ENCODE measurements around the gene ATXN1.

Gene ATXN1

GRCh38 chr6:16425881-16426615 is 335.2 kb downstream of the ATXN1 start:
- H3K36me3 ChIP-seq (ENCODE audit: insufficient read depth, low read length), result no peaks in the 10 kb centered on the region
- H3K9ac ChIP-seq (ENCODE audit: low read length), result no peak overlapping the region
- no peak overlapping the region for H3K4me3 ChIP-seq (ENCODE audit: low read depth in 1 of 2, low read length in 2 of 2)
- no peaks in the 10 kb centered on the region for H3K9me3 ChIP-seq (ENCODE audit: low read length)
- no peaks in the 10 kb centered on the region for H3K27me3 ChIP-seq (ENCODE audit: control insufficient read depth in 1 of 2, insufficient read depth in 2 of 2, low read length in 2 of 2)
- H3K4me1 ChIP-seq (ENCODE audit: insufficient read depth, low read length), result peaks cover 18% of the 10 kb centered on the region
- H3K27ac ChIP-seq (ENCODE audit: low read depth, low read length), result no peak overlapping the region

GRCh38 chr6:16421462-16421960 is 339.7 kb downstream of the ATXN1 start:
- H3K4me3 ChIP-seq (ENCODE audit: low read depth in 1 of 2, low read length in 2 of 2), result no peak overlapping the region
- H3K9me3 ChIP-seq (ENCODE audit: low read length), result no peaks in the 10 kb centered on the region
- peaks cover 19% of the 10 kb centered on the region for H3K4me1 ChIP-seq (ENCODE audit: insufficient read depth, low read length)
- no peaks in the 10 kb centered on the region for H3K36me3 ChIP-seq (ENCODE audit: insufficient read depth, low read length)
- H3K27me3 ChIP-seq (ENCODE audit: control insufficient read depth in 1 of 2, insufficient read depth in 2 of 2, low read length in 2 of 2), result no peaks in the 10 kb centered on the region
- H3K27ac ChIP-seq (ENCODE audit: low read depth, low read length), result no peak overlapping the region
- H3K9ac ChIP-seq (ENCODE audit: low read length), result no peak overlapping the region

GRCh38 chr6:16420715-16421461 is 340.4 kb downstream of the ATXN1 start:
- Histone ChIP-seq H3K27ac (ENCODE audit: low read depth, low read length) (no peak overlapping the region), H3K36me3 (ENCODE audit: insufficient read depth, low read length) (no peaks in the 10 kb centered on the region), H3K9me3 (ENCODE audit: low read length) (no peaks in the 10 kb centered on the region), H3K9ac (ENCODE audit: low read length) (no peak overlapping the region), H3K4me3 (ENCODE audit: low read depth in 1 of 2, low read length in 2 of 2) (no peak overlapping the region), H3K4me1 (ENCODE audit: insufficient read depth, low read length) (peaks cover 19% of the 10 kb centered on the region), H3K27me3 (ENCODE audit: control insufficient read depth in 1 of 2, insufficient read depth in 2 of 2, low read length in 2 of 2) (no peaks in the 10 kb centered on the region)

- Histone ChIP-seq H3K27ac (ENCODE audit: low read depth, low read length) (no peak overlapping the region), H3K9me3 (ENCODE audit: low read length) (no peaks in the 10 kb centered on the region), H3K36me3 (ENCODE audit: insufficient read depth, low read length) (no peaks in the 10 kb centered on the region), H3K4me1 (ENCODE audit: insufficient read depth, low read length) (peaks cover 19% of the 10 kb centered on the region), H3K27me3 (ENCODE audit: control insufficient read depth in 1 of 2, insufficient read depth in 2 of 2, low read length in 2 of 2) (no peaks in the 10 kb centered on the region), H3K9ac (ENCODE audit: low read length) (no peak overlapping the region), H3K4me3 (ENCODE audit: low read depth in 1 of 2, low read length in 2 of 2) (no peak overlapping the region)
Measured at GRCh38 chr6:16420337-16420714, 340.9 kb downstream of the ATXN1 start.

- Histone ChIP-seq H3K27ac (ENCODE audit: low read depth, low read length) (no peak overlapping the region), H3K9ac (ENCODE audit: low read length) (no peak overlapping the region)
Measured at GRCh38 chr6:16419636-16420336, 341.5 kb downstream of the ATXN1 start.

GRCh38 chr6:16418151-16418550 is 343.1 kb downstream of the ATXN1 start:
- no peak overlapping the region for H3K4me3 ChIP-seq (ENCODE audit: low read depth in 1 of 2, low read length in 2 of 2)
- H3K36me3 ChIP-seq (ENCODE audit: insufficient read depth, low read length), result no peaks in the 10 kb centered on the region
- no peak overlapping the region for H3K9ac ChIP-seq (ENCODE audit: low read length)
- peaks cover 21% of the 10 kb centered on the region for H3K4me1 ChIP-seq (ENCODE audit: insufficient read depth, low read length)
- no peak overlapping the region for H3K27ac ChIP-seq (ENCODE audit: low read depth, low read length)
- no peaks in the 10 kb centered on the region for H3K9me3 ChIP-seq (ENCODE audit: low read length)
- H3K27me3 ChIP-seq (ENCODE audit: control insufficient read depth in 1 of 2, insufficient read depth in 2 of 2, low read length in 2 of 2), result no peaks in the 10 kb centered on the region

More at GRCh38 chr6:16419636-16420336, 341.5 kb downstream of the ATXN1 start:
- H3K36me3 ChIP-seq (ENCODE audit: insufficient read depth, low read length), result no peaks in the 10 kb centered on the region
- no peak overlapping the region for H3K4me3 ChIP-seq (ENCODE audit: low read depth in 1 of 2, low read length in 2 of 2)
- peaks cover 19% of the 10 kb centered on the region for H3K4me1 ChIP-seq (ENCODE audit: insufficient read depth, low read length)
- H3K9me3 ChIP-seq (ENCODE audit: low read length), result no peaks in the 10 kb centered on the region
- H3K27me3 ChIP-seq (ENCODE audit: control insufficient read depth in 1 of 2, insufficient read depth in 2 of 2, low read length in 2 of 2), result no peaks in the 10 kb centered on the region

- no peak overlapping the region for H3K4me3 ChIP-seq (ENCODE audit: low read depth in 1 of 2, low read length in 2 of 2)
- H3K9ac ChIP-seq (ENCODE audit: low read length), result no peak overlapping the region
- H3K27me3 ChIP-seq (ENCODE audit: control insufficient read depth in 1 of 2, insufficient read depth in 2 of 2, low read length in 2 of 2), result no peaks in the 10 kb centered on the region
- H3K9me3 ChIP-seq (ENCODE audit: low read length), result no peaks in the 10 kb centered on the region
- peaks cover 20% of the 10 kb centered on the region for H3K4me1 ChIP-seq (ENCODE audit: insufficient read depth, low read length)
- H3K36me3 ChIP-seq (ENCODE audit: insufficient read depth, low read length), result no peaks in the 10 kb centered on the region
- H3K27ac ChIP-seq (ENCODE audit: low read depth, low read length), result no peak overlapping the region
Measured at GRCh38 chr6:16415677-16416076, 345.6 kb downstream of the ATXN1 start.

- H3K9me3 ChIP-seq (ENCODE audit: low read length), result no peaks in the 10 kb centered on the region
- no peaks in the 10 kb centered on the region for H3K36me3 ChIP-seq (ENCODE audit: insufficient read depth, low read length)
- H3K27me3 ChIP-seq (ENCODE audit: control insufficient read depth in 1 of 2, insufficient read depth in 2 of 2, low read length in 2 of 2), result no peaks in the 10 kb centered on the region
- no peak overlapping the region for H3K4me3 ChIP-seq (ENCODE audit: low read depth in 1 of 2, low read length in 2 of 2)
- H3K27ac ChIP-seq (ENCODE audit: low read depth, low read length), result no peak overlapping the region
- peaks cover 15% of the 10 kb centered on the region for H3K4me1 ChIP-seq (ENCODE audit: insufficient read depth, low read length)
- no peak overlapping the region for H3K9ac ChIP-seq (ENCODE audit: low read length)
Measured at GRCh38 chr6:16414205-16414604, 347.1 kb downstream of the ATXN1 start.

- H3K27ac ChIP-seq (ENCODE audit: low read depth, low read length), result no peak overlapping the region
- H3K27me3 ChIP-seq (ENCODE audit: control insufficient read depth in 1 of 2, insufficient read depth in 2 of 2, low read length in 2 of 2), result no peaks in the 10 kb centered on the region
- H3K9me3 ChIP-seq (ENCODE audit: low read length), result no peaks in the 10 kb centered on the region
- no peak overlapping the region for H3K9ac ChIP-seq (ENCODE audit: low read length)
- H3K4me3 ChIP-seq (ENCODE audit: low read depth in 1 of 2, low read length in 2 of 2), result no peak overlapping the region
- H3K36me3 ChIP-seq (ENCODE audit: insufficient read depth, low read length), result no peaks in the 10 kb centered on the region
- peaks cover 15% of the 10 kb centered on the region for H3K4me1 ChIP-seq (ENCODE audit: insufficient read depth, low read length)
Measured at GRCh38 chr6:16413399-16413798, 347.9 kb downstream of the ATXN1 start.

GRCh38 chr6:16412982-16413381 is 348.3 kb downstream of the ATXN1 start:
- Histone ChIP-seq H3K36me3 (ENCODE audit: insufficient read depth, low read length) (no peaks in the 10 kb centered on the region), H3K9me3 (ENCODE audit: low read length) (no peaks in the 10 kb centered on the region), H3K4me1 (ENCODE audit: insufficient read depth, low read length) (peaks cover 15% of the 10 kb centered on the region), H3K4me3 (ENCODE audit: low read depth in 1 of 2, low read length in 2 of 2) (no peak overlapping the region), H3K27me3 (ENCODE audit: control insufficient read depth in 1 of 2, insufficient read depth in 2 of 2, low read length in 2 of 2) (no peaks in the 10 kb centered on the region), H3K27ac (ENCODE audit: low read depth, low read length) (no peak overlapping the region), H3K9ac (ENCODE audit: low read length) (no peak overlapping the region)

GRCh38 chr6:16412171-16412570 is 349.1 kb downstream of the ATXN1 start:
- no peak overlapping the region for H3K27ac ChIP-seq (ENCODE audit: low read depth, low read length)

More at GRCh38 chr6:16412171-16412570, 349.1 kb downstream of the ATXN1 start:
- Histone ChIP-seq H3K27me3 (ENCODE audit: control insufficient read depth in 1 of 2, insufficient read depth in 2 of 2, low read length in 2 of 2) (no peaks in the 10 kb centered on the region), H3K9me3 (ENCODE audit: low read length) (no peaks in the 10 kb centered on the region), H3K9ac (ENCODE audit: low read length) (no peak overlapping the region), H3K4me3 (ENCODE audit: low read depth in 1 of 2, low read length in 2 of 2) (no peak overlapping the region), H3K4me1 (ENCODE audit: insufficient read depth, low read length) (peaks cover 15% of the 10 kb centered on the region), H3K36me3 (ENCODE audit: insufficient read depth, low read length) (no peaks in the 10 kb centered on the region)
